B cell (primary cell): ENCODE results near the gene FOXO3. TPM values are rescaled to one million over a fixed set of nuclear protein-coding genes. Genes with fewer than 3 reads are reported as not detected.

Experiments used
- ATAC-seq: fragments of 200-7000 bp; cut with Tn5 transposase; one replicate; pipeline ENCODE4 v1.10.0; 2021; ENCODE audit warnings: low read depth, mild to moderate bottlenecking, moderate number of reproducible peaks, moderate library complexity
- CTCF ChIA-PET: fragments of 350-600 bp; sonication (Branson Sonifier 250); formaldehyde crosslinking; loops from one replicate; lab custom pipeline; 2021; ENCODE audit warnings: antibody characterized with exemption, inconsistent platforms; lab: Charles Lee
- POLR2A ChIA-PET: fragments of 350-600 bp; sonication (Branson Sonifier 250); formaldehyde crosslinking; loops from one replicate; lab custom pipeline; 2021; ENCODE audit warnings: antibody characterized with exemption; lab: Charles Lee
- DNase-seq: peaks from one replicate; pipeline ENCODE4 v3.0.0; 2013
- H2AFZ ChIP-seq: 2 replicates; pipeline ENCODE4 v1.6.1; 2012; ENCODE audit warnings: mild to moderate bottlenecking, low read depth, low read length; ENCODE audit not compliant: insufficient read depth, poor library complexity, severe bottlenecking
- H3K27ac ChIP-seq, 2 donors: 1 replicate in 1 of 2; 2 replicates in 1 of 2; pipeline ENCODE4 v1.5.1; 2012 to 2013; ENCODE audit warnings: low read length in 2 of 2, mild to moderate bottlenecking in 2 of 2, moderate library complexity in 1 of 2
- H3K27me3 ChIP-seq, 4 experiments: fragments of 200-600 bp in 1 of 4; sonication (generic) in 1 of 4; replicated peaks in 1 of 4; 1 replicate in 2 of 4; 2 replicates in 2 of 4; pipeline versions ENCODE4 v1.6.1 to v1.7.0; 2013 to 2016; ENCODE audit warnings: low read length in 3 of 4, mild to moderate bottlenecking in 2 of 4, mixed read lengths in 1 of 4, moderate library complexity in 1 of 4; ENCODE audit not compliant: insufficient read depth in 4 of 4, control insufficient read depth in 3 of 4; ENCODE audit errors: control extremely low read depth in 1 of 4
- H3K36me3 ChIP-seq, 2 experiments: replicated peaks in 1 of 2; 1 replicate in 1 of 2; 2 replicates in 1 of 2; pipeline versions ENCODE4 v1.6.1 to v1.7.1; 2013; ENCODE audit warnings: low read length in 1 of 2; ENCODE audit not compliant: insufficient read depth in 2 of 2, control insufficient read depth in 1 of 2; ENCODE audit errors: control extremely low read depth in 1 of 2, extremely low read depth in 1 of 2
- H3K4me1 ChIP-seq, 2 donors: fragments of 200-600 bp in 1 of 2; sonication (generic) in 1 of 2; 1 replicate in 1 of 2; 2 replicates in 1 of 2; pipeline versions ENCODE4 v1.5.1 to v1.6.1; 2013 to 2017; ENCODE audit warnings: low read length in 2 of 2; ENCODE audit not compliant: control insufficient read depth in 2 of 2, insufficient read depth in 2 of 2
- H3K4me2 ChIP-seq: replicated peaks from 2 replicates; pipeline ENCODE3; 2012; ENCODE audit warnings: mild to moderate bottlenecking, low read depth, low read length; ENCODE audit not compliant: poor library complexity, severe bottlenecking
- H3K4me3 ChIP-seq, 5 experiments: fragments of 200-600 bp in 1 of 5; sonication (generic) in 1 of 5; 1 replicate in 3 of 5; 2 replicates in 2 of 5; pipeline versions ENCODE4 v1.5.1 to v1.7.0; 2011 to 2016; ENCODE audit warnings: low read length in 4 of 5, mild to moderate bottlenecking in 4 of 5, low read depth in 2 of 5, control low read depth in 1 of 5, moderate library complexity in 1 of 5; ENCODE audit not compliant: insufficient read depth in 1 of 5; ENCODE audit errors: control extremely low read depth in 1 of 5, extremely low read depth in 1 of 5
- H3K79me2 ChIP-seq: fragments of 200-600 bp; sonication (generic); one replicate; pipeline ENCODE4 v1.6.0; 2016; ENCODE audit warnings: low read length; ENCODE audit not compliant: control insufficient read depth, insufficient read depth
- H3K9ac ChIP-seq: fragments of 200-600 bp; sonication (generic); 2 replicates; pipeline ENCODE4 v1.6.1; 2017; ENCODE audit warnings: mild to moderate bottlenecking, low read length, moderate library complexity
- H3K9me3 ChIP-seq, 3 donors: one replicate each; pipeline versions ENCODE4 v1.6.1 to v1.7.1; 2013; ENCODE audit warnings: low read length in 2 of 3; ENCODE audit not compliant: control insufficient read depth in 2 of 3, insufficient read depth in 1 of 3; ENCODE audit errors: control extremely low read depth in 1 of 3
- H4K20me1 ChIP-seq: 2 replicates; pipeline ENCODE4 v1.6.0; 2012; ENCODE audit warnings: mild to moderate bottlenecking, low read length; ENCODE audit not compliant: insufficient read depth, control insufficient read depth, poor library complexity, severe bottlenecking
- H3K27ac Mint-ChIP-seq: one replicate; pipeline ENCODE4 v1.8.0; 2021; ENCODE audit warnings: mixed read lengths
- H3K27me3 Mint-ChIP-seq: one replicate; pipeline ENCODE4 v1.8.0; 2021; ENCODE audit warnings: mixed read lengths
- H3K4me1 Mint-ChIP-seq: one replicate; pipeline ENCODE4 v1.8.0; 2021; ENCODE audit warnings: mixed read lengths
- H3K4me3 Mint-ChIP-seq: one replicate; pipeline ENCODE4 v1.8.0; 2021; ENCODE audit warnings: mixed read lengths
- H3K9me3 Mint-ChIP-seq: one replicate; pipeline ENCODE4 v1.8.0; 2022; ENCODE audit warnings: mixed read lengths; ENCODE audit not compliant: insufficient read depth
- CTCF ChIP-seq: fragments of 200-600 bp; IDR thresholded peaks from one replicate; pipeline ENCODE4 v1.8.0; 2022; ENCODE audit warnings: antibody characterized with exemption, mild to moderate bottlenecking
- EZH2 ChIP-seq: IDR thresholded peaks from 2 replicates; pipeline ENCODE4 v1.6.1; 2012; ENCODE audit warnings: borderline replicate concordance, low read depth, mild to moderate bottlenecking, moderate library complexity, low read length; ENCODE audit not compliant: insufficient read depth, poor library complexity, severe bottlenecking
- WGBS: methylation state at CpG from one replicate; pipeline ENCODE4 v1.1.5; 2013; ENCODE audit warnings: missing lambda C conversion rate; ENCODE audit not compliant: insufficient coverage; 5-methylcytosine and 5-hydroxymethylcytosine counted together
- intact Hi-C: fragments of 100-400 bp; cut with micrococcal nuclease; formaldehyde crosslinking; loops from one replicate; pipeline ENCODE4 v1.10.0; 2022
- polyA plus RNA-seq: library from polyadenylated mRNA; depleted of rRNA; stranded (reverse); fragments of >200 nt; gene quantifications from 2 replicates; pipeline ENCODE4 v1.2.3, GENCODE V29; 2012
- total RNA-seq, 2 donors: library from RNA; stranded (reverse); fragments of 120-200 nt in 1 of 2; gene quantifications; 1 replicate in 1 of 2; 2 replicates in 1 of 2; pipeline versions ENCODE4 v1.2.3 to v1.2.4, GENCODE V29; 2013 to 2022

FOXO3 gene
- total and polyA plus RNA-seq, 2 donors (not counting 1 experiment from before 2014, with no cell fraction given) = 6.0 to 16.9 TPM

DNA sequence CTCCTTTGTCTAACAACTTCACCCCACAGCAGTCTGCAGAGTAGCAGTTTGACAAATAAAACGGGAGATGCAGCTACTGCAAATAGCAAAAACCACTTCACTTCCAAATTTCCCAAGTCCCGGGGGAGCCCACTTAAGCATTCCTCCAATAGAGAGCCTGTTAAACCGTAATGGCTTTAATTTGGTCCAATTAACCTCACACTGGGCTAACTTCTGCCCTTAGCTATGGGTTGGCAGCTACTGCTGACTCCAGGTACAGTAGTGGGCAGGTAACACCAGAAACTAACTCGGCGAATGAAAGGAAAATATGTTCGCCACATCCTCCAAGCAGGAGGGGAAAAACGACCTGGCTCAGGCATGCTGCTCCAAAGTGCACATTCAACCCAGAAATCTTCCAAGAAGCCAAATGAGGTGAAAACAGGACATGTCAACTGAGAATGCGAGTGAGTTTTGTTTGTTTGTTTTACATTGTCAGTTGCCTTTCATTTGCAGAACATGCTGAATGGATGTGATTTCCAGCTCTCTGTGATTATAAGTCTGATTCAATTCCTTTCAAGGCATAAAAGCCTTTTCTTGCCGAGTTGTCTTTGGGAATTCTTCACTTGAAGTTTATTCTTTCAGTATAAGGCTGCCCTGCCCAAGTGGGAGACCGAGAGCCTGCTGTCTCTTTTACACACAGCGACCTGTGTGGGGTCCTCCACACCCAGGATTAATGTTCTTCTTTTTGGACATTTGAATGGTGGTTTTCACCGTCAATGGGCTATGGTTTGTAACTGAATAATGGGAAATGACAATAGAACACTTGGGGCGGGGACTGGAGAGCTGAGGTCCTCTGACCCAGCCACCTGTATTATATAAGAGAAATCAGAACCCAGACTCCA, 170.2 kb downstream of the FOXO3 start:
- ATAC-seq = no peak
- no peak overlapping the region for H3K9ac ChIP-seq
- H3K36me3 ChIP-seq = no peaks in the 10 kb centered on the region
- no peak overlapping the region for H3K27ac ChIP-seq
- H4K20me1 ChIP-seq = no peaks in the 10 kb centered on the region
- no peaks in the 10 kb centered on the region for H3K79me2 ChIP-seq
- no peak overlapping the region for H3K27ac Mint-ChIP-seq
- peaks cover 0 to under 1% of the 10 kb centered on the region in 2 donors for H3K4me1 ChIP-seq
- H3K4me3 Mint-ChIP-seq = no peak overlapping the region
- no peak overlapping the region for H2AFZ ChIP-seq
- 90% methylated on average over 9 of the region's 13 CpGs for WGBS
- TF ChIP-seq EZH2 = no peak
- no peak for TF ChIP-seq CTCF
- H3K9me3 Mint-ChIP-seq = no peaks in the 10 kb centered on the region
- H3K4me1 Mint-ChIP-seq = peaks cover under 1% of the 10 kb centered on the region
- CTCF ChIA-PET = no interaction called here
- DNase-seq = no peak
- no peak overlapping the region for H3K4me3 ChIP-seq
- peaks cover 0 to 4% (median 0%) of the 10 kb centered on the region in 4 experiments for H3K27me3 ChIP-seq
- POLR2A ChIA-PET = no interaction called here
- intact Hi-C loops = no loop called here
- H3K9me3 ChIP-seq = no peaks in the 10 kb centered on the region
- peaks cover 24% of the 10 kb centered on the region for H3K27me3 Mint-ChIP-seq
- no peak overlapping the region for H3K4me2 ChIP-seq
